ENCODE measurements around the gene DIAPH2. TPM values are rescaled to one million over a fixed set of nuclear protein-coding genes. Genes with fewer than 3 reads are reported as not detected.

Gene DIAPH2
- total and polyA plus RNA-seq, 2 experiments from 2014 or later, result 16.2 to 56.6 TPM

DNA sequence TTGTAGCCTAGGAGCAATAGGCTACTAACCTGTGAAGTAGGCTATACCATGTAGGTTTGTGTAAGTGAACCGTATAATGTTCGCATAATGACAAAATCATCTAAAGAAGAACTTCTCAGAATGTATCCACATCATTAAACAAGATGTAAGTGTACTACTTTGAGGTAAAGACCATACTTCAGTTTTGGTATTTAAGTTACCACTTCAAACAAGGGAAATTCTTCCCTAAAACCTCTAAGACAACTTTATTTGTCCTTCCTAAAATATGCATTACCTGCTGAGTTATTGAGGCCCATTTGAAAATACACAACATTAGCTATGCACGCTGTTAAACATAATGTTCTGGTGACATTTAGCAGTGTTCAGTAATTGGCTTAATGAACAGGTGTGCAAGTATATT, 381.7 kb downstream of the DIAPH2 start:
- Histone ChIP-seq H3K79me2 (replicated peaks; ENCODE audit: insufficient read depth) (no peaks in the 10 kb centered on the region), H3K9me2 (ENCODE audit: insufficient read depth) (no peaks in the 10 kb centered on the region), H4K20me1 (replicated peaks; ENCODE audit: insufficient read depth) (no peaks in the 10 kb centered on the region), H3F3A (replicated peaks; ENCODE audit: low read depth) (no peaks in the 10 kb centered on the region), H3K27me3 (ENCODE audit: insufficient read depth) (no peaks in the 10 kb centered on the region), H3K36me3 (ENCODE audit: insufficient read depth) (no peaks in the 10 kb centered on the region), H2AFZ (no peak overlapping the region), H3K4me3 (no peak overlapping the region), H3K4me2 (no peak overlapping the region), H3K27ac (ENCODE audit: low read depth) (no peak overlapping the region), H3K4me1 (ENCODE audit: insufficient read depth) (no peaks in the 10 kb centered on the region)
- H3K36me3 Mint-ChIP-seq (ENCODE audit: low read depth), result no peaks in the 10 kb centered on the region
- no peak overlapping the region for H3K4me3 Mint-ChIP-seq
- no peaks in the 10 kb centered on the region for H3K9me3 Mint-ChIP-seq
- no peak overlapping the region for H3K27ac Mint-ChIP-seq
- TF ChIP-seq STAT1 (IDR thresholded peaks at IDR 0.05; ENCODE audit: unreplicated experiment), result no peak
- TF ChIP-seq, protein P1, sequence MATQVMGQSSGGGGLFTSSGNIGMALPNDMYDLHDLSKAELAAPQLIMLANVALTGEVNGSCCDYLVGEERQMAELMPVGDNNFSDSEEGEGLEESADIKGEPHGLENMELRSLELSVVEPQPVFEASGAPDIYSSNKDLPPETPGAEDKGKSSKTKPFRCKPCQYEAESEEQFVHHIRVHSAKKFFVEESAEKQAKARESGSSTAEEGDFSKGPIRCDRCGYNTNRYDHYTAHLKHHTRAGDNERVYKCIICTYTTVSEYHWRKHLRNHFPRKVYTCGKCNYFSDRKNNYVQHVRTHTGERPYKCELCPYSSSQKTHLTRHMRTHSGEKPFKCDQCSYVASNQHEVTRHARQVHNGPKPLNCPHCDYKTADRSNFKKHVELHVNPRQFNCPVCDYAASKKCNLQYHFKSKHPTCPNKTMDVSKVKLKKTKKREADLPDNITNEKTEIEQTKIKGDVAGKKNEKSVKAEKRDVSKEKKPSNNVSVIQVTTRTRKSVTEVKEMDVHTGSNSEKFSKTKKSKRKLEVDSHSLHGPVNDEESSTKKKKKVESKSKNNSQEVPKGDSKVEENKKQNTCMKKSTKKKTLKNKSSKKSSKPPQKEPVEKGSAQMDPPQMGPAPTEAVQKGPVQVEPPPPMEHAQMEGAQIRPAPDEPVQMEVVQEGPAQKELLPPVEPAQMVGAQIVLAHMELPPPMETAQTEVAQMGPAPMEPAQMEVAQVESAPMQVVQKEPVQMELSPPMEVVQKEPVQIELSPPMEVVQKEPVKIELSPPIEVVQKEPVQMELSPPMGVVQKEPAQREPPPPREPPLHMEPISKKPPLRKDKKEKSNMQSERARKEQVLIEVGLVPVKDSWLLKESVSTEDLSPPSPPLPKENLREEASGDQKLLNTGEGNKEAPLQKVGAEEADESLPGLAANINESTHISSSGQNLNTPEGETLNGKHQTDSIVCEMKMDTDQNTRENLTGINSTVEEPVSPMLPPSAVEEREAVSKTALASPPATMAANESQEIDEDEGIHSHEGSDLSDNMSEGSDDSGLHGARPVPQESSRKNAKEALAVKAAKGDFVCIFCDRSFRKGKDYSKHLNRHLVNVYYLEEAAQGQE (IDR thresholded peaks at IDR 0.05; ENCODE audit: unreplicated experiment), result no peak
- TF ChIP-seq JUNB (IDR thresholded peaks at IDR 0.05; ENCODE audit: unreplicated experiment), result no peak
- TF ChIP-seq, protein P2, sequence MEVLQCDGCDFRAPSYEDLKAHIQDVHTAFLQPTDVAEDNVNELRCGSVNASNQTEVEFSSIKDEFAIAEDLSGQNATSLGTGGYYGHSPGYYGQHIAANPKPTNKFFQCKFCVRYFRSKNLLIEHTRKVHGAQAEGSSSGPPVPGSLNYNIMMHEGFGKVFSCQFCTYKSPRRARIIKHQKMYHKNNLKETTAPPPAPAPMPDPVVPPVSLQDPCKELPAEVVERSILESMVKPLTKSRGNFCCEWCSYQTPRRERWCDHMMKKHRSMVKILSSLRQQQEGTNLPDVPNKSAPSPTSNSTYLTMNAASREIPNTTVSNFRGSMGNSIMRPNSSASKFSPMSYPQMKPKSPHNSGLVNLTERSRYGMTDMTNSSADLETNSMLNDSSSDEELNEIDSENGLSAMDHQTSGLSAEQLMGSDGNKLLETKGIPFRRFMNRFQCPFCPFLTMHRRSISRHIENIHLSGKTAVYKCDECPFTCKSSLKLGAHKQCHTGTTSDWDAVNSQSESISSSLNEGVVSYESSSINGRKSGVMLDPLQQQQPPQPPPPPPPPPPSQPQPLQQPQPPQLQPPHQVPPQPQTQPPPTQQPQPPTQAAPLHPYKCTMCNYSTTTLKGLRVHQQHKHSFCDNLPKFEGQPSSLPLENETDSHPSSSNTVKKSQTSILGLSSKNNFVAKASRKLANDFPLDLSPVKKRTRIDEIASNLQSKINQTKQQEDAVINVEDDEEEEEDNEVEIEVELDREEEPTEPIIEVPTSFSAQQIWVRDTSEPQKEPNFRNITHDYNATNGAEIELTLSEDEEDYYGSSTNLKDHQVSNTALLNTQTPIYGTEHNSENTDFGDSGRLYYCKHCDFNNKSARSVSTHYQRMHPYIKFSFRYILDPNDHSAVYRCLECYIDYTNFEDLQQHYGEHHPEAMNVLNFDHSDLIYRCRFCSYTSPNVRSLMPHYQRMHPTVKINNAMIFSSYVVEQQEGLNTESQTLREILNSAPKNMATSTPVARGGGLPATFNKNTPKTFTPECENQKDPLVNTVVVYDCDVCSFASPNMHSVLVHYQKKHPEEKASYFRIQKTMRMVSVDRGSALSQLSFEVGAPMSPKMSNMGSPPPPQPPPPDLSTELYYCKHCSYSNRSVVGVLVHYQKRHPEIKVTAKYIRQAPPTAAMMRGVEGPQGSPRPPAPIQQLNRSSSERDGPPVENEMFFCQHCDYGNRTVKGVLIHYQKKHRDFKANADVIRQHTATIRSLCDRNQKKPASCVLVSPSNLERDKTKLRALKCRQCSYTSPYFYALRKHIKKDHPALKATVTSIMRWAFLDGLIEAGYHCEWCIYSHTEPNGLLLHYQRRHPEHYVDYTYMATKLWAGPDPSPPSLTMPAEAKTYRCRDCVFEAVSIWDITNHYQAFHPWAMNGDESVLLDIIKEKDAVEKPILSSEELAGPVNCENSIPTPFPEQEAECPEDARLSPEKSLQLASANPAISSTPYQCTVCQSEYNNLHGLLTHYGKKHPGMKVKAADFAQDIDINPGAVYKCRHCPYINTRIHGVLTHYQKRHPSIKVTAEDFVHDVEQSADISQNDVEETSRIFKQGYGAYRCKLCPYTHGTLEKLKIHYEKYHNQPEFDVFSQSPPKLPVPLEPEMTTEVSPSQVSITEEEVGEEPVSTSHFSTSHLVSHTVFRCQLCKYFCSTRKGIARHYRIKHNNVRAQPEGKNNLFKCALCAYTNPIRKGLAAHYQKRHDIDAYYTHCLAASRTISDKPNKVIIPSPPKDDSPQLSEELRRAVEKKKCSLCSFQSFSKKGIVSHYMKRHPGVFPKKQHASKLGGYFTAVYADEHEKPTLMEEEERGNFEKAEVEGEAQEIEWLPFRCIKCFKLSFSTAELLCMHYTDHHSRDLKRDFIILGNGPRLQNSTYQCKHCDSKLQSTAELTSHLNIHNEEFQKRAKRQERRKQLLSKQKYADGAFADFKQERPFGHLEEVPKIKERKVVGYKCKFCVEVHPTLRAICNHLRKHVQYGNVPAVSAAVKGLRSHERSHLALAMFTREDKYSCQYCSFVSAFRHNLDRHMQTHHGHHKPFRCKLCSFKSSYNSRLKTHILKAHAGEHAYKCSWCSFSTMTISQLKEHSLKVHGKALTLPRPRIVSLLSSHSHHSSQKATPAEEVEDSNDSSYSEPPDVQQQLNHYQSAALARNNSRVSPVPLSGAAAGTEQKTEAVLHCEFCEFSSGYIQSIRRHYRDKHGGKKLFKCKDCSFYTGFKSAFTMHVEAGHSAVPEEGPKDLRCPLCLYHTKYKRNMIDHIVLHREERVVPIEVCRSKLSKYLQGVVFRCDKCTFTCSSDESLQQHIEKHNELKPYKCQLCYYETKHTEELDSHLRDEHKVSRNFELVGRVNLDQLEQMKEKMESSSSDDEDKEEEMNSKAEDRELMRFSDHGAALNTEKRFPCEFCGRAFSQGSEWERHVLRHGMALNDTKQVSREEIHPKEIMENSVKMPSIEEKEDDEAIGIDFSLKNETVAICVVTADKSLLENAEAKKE (CRISPR knock-in tag; IDR thresholded peaks at IDR 0.05), result no peak
- no peak for TF ChIP-seq EZH2phosphoT487 (IDR thresholded peaks at IDR 0.05; ENCODE audit: unreplicated experiment)
- no peak for TF ChIP-seq NANOG (IDR thresholded peaks at IDR 0.05; ENCODE audit: borderline replicate concordance)
- no peak for TF ChIP-seq CREB1 (CRISPR knock-in tag; IDR thresholded peaks at IDR 0.05; ENCODE audit: low read depth)
- no peak for TF ChIP-seq ZNF114 (CRISPR knock-in tag; IDR thresholded peaks at IDR 0.05)
- TF ChIP-seq ZNF331 (CRISPR knock-in tag; IDR thresholded peaks at IDR 0.05; ENCODE audit: low read depth), result no peak
- TF ChIP-seq, protein P3, sequence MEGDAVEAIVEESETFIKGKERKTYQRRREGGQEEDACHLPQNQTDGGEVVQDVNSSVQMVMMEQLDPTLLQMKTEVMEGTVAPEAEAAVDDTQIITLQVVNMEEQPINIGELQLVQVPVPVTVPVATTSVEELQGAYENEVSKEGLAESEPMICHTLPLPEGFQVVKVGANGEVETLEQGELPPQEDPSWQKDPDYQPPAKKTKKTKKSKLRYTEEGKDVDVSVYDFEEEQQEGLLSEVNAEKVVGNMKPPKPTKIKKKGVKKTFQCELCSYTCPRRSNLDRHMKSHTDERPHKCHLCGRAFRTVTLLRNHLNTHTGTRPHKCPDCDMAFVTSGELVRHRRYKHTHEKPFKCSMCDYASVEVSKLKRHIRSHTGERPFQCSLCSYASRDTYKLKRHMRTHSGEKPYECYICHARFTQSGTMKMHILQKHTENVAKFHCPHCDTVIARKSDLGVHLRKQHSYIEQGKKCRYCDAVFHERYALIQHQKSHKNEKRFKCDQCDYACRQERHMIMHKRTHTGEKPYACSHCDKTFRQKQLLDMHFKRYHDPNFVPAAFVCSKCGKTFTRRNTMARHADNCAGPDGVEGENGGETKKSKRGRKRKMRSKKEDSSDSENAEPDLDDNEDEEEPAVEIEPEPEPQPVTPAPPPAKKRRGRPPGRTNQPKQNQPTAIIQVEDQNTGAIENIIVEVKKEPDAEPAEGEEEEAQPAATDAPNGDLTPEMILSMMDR (conservative IDR thresholded peaks at IDR 0.05; ENCODE audit: low read depth in 2 of 2), result no peak
- TF ChIP-seq, protein P4, sequence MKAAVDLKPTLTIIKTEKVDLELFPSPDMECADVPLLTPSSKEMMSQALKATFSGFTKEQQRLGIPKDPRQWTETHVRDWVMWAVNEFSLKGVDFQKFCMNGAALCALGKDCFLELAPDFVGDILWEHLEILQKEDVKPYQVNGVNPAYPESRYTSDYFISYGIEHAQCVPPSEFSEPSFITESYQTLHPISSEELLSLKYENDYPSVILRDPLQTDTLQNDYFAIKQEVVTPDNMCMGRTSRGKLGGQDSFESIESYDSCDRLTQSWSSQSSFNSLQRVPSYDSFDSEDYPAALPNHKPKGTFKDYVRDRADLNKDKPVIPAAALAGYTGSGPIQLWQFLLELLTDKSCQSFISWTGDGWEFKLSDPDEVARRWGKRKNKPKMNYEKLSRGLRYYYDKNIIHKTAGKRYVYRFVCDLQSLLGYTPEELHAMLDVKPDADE (IDR thresholded peaks at IDR 0.05), result no peak
- no peak for TF ChIP-seq EZH2 (IDR thresholded peaks at IDR 0.05; ENCODE audit: low read depth, unreplicated experiment)
- no peak for TF ChIP-seq POLR2AphosphoS5 (IDR thresholded peaks at IDR 0.05; ENCODE audit: low read depth)
- peaks cover under 1% of the 10 kb centered on the region for H3K27me3 Mint-ChIP-seq (ENCODE audit: insufficient read depth, low read depth, poor library complexity)
- 0 out of 3 replicates have a peak, but pooled peaks cover 4% of the 10 kb centered on the region for H3K4me1 Mint-ChIP-seq
- DNase-seq (ENCODE audit: low spot score) (no peak), ATAC-seq (no peak)

Measured in GM23338 (cell line).